ENCODE data around the gene PPP1R3D. TPM values are rescaled to one million over a fixed set of nuclear protein-coding genes. Genes with fewer than 3 reads are reported as not detected.
"Not testable (repeated sequence)": the region's sequence is repeated elsewhere in the genome, so short reads cannot be mapped to it uniquely, and the experiment has no call there.

Gene PPP1R3D
- total RNA-seq, 2 experiments from 2014 or later: 7.0 to 7.5 TPM

DNA sequence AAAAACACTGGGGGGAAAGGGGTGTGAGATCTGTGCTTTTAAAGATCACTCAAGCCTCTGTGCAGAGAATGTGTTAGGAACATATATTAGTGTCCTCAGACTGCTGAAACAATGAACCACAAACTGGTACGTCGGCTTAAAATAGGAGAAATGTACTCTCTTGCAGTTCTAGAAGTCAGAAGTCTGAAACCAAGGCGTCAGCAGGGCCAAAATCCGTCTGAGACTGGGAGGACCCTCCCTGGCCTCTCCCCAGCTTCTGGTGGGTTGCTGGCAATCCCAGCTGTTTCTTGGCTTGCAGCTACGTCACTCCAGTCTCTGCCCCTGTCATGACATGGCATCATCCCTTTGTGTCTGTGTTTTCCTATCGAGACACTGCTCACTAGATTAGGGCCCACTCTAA is 22.1 kb upstream of the PPP1R3D start:
- Mint-ChIP-seq H3K36me3 (ENCODE audit: low read depth) (no peaks in the 10 kb centered on the region), H3K4me3 (no peak overlapping the region), H3K9me3 (no peaks in the 10 kb centered on the region), H3K27me3 (no peaks in the 10 kb centered on the region), H3K4me1 (no peaks in the 10 kb centered on the region), H3K27ac (no peak overlapping the region)
- ChIA-PET POLR2A (no interaction called here), CTCF (interaction anchor here (1.5 kb wide), 1 partner anchor 11 kb away, joined by 3 read pairs; no protein-coding TSS in a partner anchor)
- DNase-seq: no peak

- DNase-seq: no peak
- POLR2A ChIA-PET: no interaction called here
- Mint-ChIP-seq H3K9me3 (no peaks in the 10 kb centered on the region), H3K27ac (no peak overlapping the region), H3K4me3 (no peak overlapping the region), H3K36me3 (ENCODE audit: low read depth) (no peaks in the 10 kb centered on the region), H3K27me3 (no peaks in the 10 kb centered on the region), H3K4me1 (no peaks in the 10 kb centered on the region)
- CTCF ChIA-PET: interaction anchor here (1.5 kb wide), 1 partner anchor 11 kb away, joined by 3 read pairs; no protein-coding TSS in a partner anchor
Measured at GRCh38 chr20:59961423-59961822, 21.3 kb upstream of the PPP1R3D start.

GRCh38 chr20:59958626-59959025 is 18.5 kb upstream of the PPP1R3D start:
- H3K36me3 Mint-ChIP-seq (ENCODE audit: low read depth): no peaks in the 10 kb centered on the region
- H3K4me3 Mint-ChIP-seq: no peak overlapping the region
- ChIA-PET CTCF (interaction anchor here (1.4 to 1.9 kb wide), 3 partner anchors 9 to 99 kb away, joined by 3 to 5 read pairs (median 4); no protein-coding TSS in a partner anchor), POLR2A (no interaction called here)
- no peaks in the 10 kb centered on the region for H3K4me1 Mint-ChIP-seq
- H3K9me3 Mint-ChIP-seq: no peaks in the 10 kb centered on the region
- H3K27ac Mint-ChIP-seq: no peak overlapping the region
- H3K27me3 Mint-ChIP-seq: no peaks in the 10 kb centered on the region
- DNase-seq: no peak

DNA sequence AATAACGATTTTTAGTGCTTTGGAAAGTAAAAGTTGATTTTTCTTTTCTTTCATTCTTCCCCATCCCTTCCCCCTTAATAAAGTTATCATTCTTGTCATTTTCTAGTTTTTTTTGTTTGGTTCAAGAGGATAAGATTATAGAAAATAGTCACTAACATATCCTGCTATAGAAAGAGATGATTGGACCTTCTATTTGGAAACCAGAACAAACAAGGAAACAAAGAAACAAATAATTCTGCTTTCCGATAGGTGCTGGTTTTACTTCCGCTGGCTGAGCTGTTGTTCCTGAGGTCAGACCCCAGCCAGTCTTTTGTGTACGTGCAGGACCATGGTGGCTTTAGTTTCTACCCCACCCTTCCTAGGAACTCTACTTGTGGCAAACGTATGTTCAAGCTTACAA is 18.0 kb upstream of the PPP1R3D start, which contains the start of gene CDH26:
Gene CDH26, plus strand, starts transcription at position 301 of the 400 bp plus-strand sequence. CDS start 304 bp downstream, outside the sequence.
- no peaks in the 10 kb centered on the region for H3K9me3 Mint-ChIP-seq
- no peaks in the 10 kb centered on the region for H3K36me3 Mint-ChIP-seq (ENCODE audit: low read depth)
- H3K4me1 Mint-ChIP-seq: no peaks in the 10 kb centered on the region
- ChIA-PET CTCF (interaction anchor here (1.4 to 1.9 kb wide), 3 partner anchors 8 to 99 kb away, joined by 3 to 5 read pairs (median 4); no protein-coding TSS in a partner anchor), POLR2A (no interaction called here)
- DNase-seq: no peak
- no peak within 1 kb of the TSS for H3K4me3 Mint-ChIP-seq
- no peak within 1 kb of the TSS for H3K27ac Mint-ChIP-seq
- no peaks in the 10 kb centered on the region for H3K27me3 Mint-ChIP-seq

DNA sequence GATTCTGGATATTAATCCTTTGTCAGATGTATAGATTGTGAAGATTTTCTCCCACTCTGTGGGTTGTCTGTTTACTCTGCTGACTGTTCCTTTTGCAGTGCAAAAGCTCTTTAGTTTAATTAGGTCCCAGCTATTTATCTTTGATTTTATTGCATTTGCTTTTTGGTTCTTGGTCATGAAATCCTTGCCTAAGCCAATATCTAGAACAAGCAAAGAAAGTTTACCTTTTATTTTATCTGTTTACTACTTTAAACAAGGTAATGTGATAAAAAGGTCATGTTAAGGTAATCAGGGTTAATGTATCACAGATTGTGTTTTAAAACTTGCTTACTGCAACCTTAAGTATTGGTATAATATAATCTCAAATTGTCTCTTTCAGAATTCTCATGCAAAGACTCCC is 17.5 kb upstream of the PPP1R3D start:
- H3K9me3 Mint-ChIP-seq; H3K4me3 Mint-ChIP-seq; H3K36me3 Mint-ChIP-seq (ENCODE audit: low read depth); DNase-seq; H3K4me1 Mint-ChIP-seq; POLR2A ChIA-PET; H3K27me3 Mint-ChIP-seq; H3K27ac Mint-ChIP-seq: not testable (repeated sequence)
- CTCF ChIA-PET: interaction anchor here (1.9 kb wide), 1 partner anchor 12 kb away, joined by 5 read pairs; no protein-coding TSS in a partner anchor

GRCh38 chr20:59955131-59955796 is 15.2 kb upstream of the PPP1R3D start:
- Mint-ChIP-seq H3K27me3 (no peaks in the 10 kb centered on the region), H3K36me3 (ENCODE audit: low read depth) (no peaks in the 10 kb centered on the region), H3K4me3 (no peak overlapping the region), H3K27ac (no peak overlapping the region), H3K4me1 (no peaks in the 10 kb centered on the region), H3K9me3 (no peaks in the 10 kb centered on the region)
- ChIA-PET CTCF (no interaction called here), POLR2A (no interaction called here)
- DNase-seq: no peak

- no peak overlapping the region for H3K4me3 Mint-ChIP-seq
- H3K9me3 Mint-ChIP-seq: no peaks in the 10 kb centered on the region
- no peak overlapping the region for H3K27ac Mint-ChIP-seq
- ChIA-PET POLR2A (no interaction called here), CTCF (no interaction called here)
- no peak for DNase-seq
- no peaks in the 10 kb centered on the region for H3K36me3 Mint-ChIP-seq (ENCODE audit: low read depth)
- no peaks in the 10 kb centered on the region for H3K27me3 Mint-ChIP-seq
- peaks cover 1% of the 10 kb centered on the region for H3K4me1 Mint-ChIP-seq
Measured at GRCh38 chr20:59954718-59955117, 14.6 kb upstream of the PPP1R3D start.

DNA sequence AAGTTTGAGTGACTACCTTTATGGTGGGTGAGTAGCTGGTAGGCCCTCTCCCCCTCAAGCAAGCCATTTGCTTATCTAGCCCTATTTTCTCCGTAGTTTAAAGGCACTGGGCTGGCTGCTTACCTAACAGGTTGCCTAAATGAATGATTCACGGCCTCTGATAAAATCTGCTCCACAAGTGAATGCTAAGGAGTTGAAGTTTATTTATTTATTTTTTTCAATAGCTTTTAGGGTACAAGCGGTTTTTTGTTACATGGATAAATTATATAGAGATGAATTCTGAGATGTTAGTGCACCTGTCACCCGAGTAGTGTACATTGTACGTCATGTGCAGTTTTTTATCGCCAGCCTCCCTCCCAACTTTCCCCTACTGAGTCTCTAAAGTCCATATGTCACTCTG is 9.8 kb upstream of the PPP1R3D start:
- no peaks in the 10 kb centered on the region for H3K27me3 Mint-ChIP-seq
- no peak for DNase-seq
- ChIA-PET POLR2A (no interaction called here), CTCF (interaction anchor here (1.2 to 2.6 kb wide), 3 partner anchors 9 to 16 kb away, joined by 4 to 9 read pairs (median 8); partner anchors contain the start of genes CDH26, FAM217B, PPP1R3D and SYCP2)
- H3K27ac Mint-ChIP-seq: no peak overlapping the region
- H3K4me1 Mint-ChIP-seq: peaks cover 31% of the 10 kb centered on the region
- H3K9me3 Mint-ChIP-seq: no peaks in the 10 kb centered on the region
- no peak overlapping the region for H3K4me3 Mint-ChIP-seq
- peaks cover 13% of the 10 kb centered on the region for H3K36me3 Mint-ChIP-seq (ENCODE audit: low read depth)

DNA sequence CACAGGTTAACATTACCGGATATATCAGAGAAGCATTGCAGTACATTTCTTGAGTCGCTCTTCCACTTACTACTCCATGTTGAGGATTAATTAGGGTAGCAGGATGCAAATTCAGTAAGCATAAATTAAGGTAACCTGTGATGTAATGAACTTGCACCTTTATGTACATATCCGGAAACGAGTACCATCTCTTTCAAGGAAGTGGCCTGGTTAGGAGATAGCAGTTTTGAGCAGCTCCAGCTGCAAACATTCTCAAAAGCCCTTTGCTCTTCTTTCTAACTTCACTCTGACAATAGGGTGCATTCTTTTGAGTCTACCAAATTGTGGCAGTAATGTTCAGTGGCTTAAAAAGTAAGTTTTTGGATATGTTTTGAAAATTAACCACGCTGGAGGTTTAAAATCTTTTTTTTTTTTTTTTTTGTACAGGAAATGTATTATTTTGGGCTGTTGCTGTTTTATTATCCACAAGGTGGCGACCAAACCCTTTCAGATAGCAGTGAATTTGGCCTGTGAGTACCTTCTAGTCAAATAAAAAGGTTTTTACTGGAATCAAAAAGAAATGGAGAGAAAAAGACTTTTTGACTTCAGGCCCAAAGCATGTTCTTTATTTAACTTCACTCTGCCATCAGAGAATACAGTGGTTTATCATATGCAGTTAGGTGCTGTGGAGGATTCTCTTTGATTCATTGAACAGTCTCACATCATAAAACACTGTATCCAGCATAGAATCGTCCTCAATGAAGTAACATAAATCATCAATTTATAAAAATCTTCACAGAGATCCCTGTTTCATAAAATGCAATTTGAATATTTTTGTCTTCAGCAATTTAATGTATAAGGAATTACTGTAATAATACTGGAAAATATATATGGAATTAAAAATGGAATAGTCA is 9.0 kb upstream of the PPP1R3D start:
- peak; percentile 68 for DNase-seq
- Mint-ChIP-seq H3K4me3 (peak overlapping the region; percentile 52), H3K27me3 (no peaks in the 10 kb centered on the region), H3K4me1 (peaks cover 31% of the 10 kb centered on the region), H3K27ac (peak overlapping the region; percentile 85), H3K36me3 (ENCODE audit: low read depth) (peaks cover 20% of the 10 kb centered on the region), H3K9me3 (no peaks in the 10 kb centered on the region)
- ChIA-PET POLR2A (no interaction called here), CTCF (interaction anchor here (0.7 to 2.6 kb wide), 6 partner anchors 8 to 318 kb away, joined by 3 to 9 read pairs (median 4); partner anchors contain the start of genes CDH26, FAM217B, PPP1R3D and SYCP2)

GRCh38 chr20:59948212-59948611 is 8.1 kb upstream of the PPP1R3D start:
- Mint-ChIP-seq H3K36me3 (ENCODE audit: low read depth) (peaks cover 25% of the 10 kb centered on the region), H3K27me3 (no peaks in the 10 kb centered on the region), H3K27ac (peak overlapping the region; percentile 85), H3K4me1 (peaks cover 31% of the 10 kb centered on the region), H3K4me3 (no peak overlapping the region), H3K9me3 (no peaks in the 10 kb centered on the region)
- ChIA-PET CTCF (interaction anchor here (0.7 to 2.6 kb wide), 4 partner anchors 14 to 318 kb away, joined by 4 to 9 read pairs (median 6); partner anchors contain the start of gene SYCP2), POLR2A (no interaction called here)
- no peak for DNase-seq

- no peak overlapping the region for H3K27ac Mint-ChIP-seq
- H3K4me3 Mint-ChIP-seq: no peak overlapping the region
- H3K27me3 Mint-ChIP-seq: no peaks in the 10 kb centered on the region
- no peaks in the 10 kb centered on the region for H3K9me3 Mint-ChIP-seq
- ChIA-PET POLR2A (no interaction called here), CTCF (interaction anchor here (2.1 kb wide), 1 partner anchor 13 kb away, joined by 8 read pairs; the partner anchor contains the start of gene SYCP2)
- H3K36me3 Mint-ChIP-seq (ENCODE audit: low read depth): peaks cover 29% of the 10 kb centered on the region
- no peak for DNase-seq
- H3K4me1 Mint-ChIP-seq: peaks cover 31% of the 10 kb centered on the region
Measured at GRCh38 chr20:59947376-59947775, 7.3 kb upstream of the PPP1R3D start.

- POLR2A ChIA-PET: no interaction called here
- H3K9me3 Mint-ChIP-seq: no peaks in the 10 kb centered on the region
Measured at GRCh38 chr20:59945731-59946130, 5.6 kb upstream of the PPP1R3D start.

DNA sequence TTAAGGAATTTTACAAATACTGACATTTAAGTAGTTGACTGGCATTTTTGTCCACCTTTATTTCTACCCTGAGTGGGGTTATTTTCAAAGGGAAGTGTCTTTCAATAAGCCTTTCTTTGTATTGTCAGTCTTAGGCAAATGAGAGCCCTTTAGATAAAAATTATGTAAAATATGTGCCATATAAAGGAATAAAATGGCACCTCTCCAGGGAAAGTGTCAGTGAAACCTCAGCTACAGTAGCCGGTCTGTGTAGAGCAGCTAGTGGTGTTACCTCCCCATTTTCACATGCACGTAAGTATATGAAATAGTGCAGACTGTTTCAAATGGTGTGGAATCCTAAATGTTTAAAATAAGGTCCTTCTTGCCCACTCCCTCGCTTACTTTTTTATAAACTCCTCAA is 5.1 kb upstream of the PPP1R3D start:
- Mint-ChIP-seq H3K4me1 (peaks cover 46% of the 10 kb centered on the region), H3K27ac (no peak overlapping the region), H3K4me3 (no peak overlapping the region), H3K36me3 (ENCODE audit: low read depth) (peaks cover 33% of the 10 kb centered on the region), H3K9me3 (no peaks in the 10 kb centered on the region), H3K27me3 (no peaks in the 10 kb centered on the region)
- ChIA-PET CTCF (interaction anchor here (0.7 to 1.6 kb wide), 3 partner anchors 8 to 13 kb away, joined by 3 to 5 read pairs (median 4); partner anchors contain the start of gene CDH26), POLR2A (no interaction called here)
- DNase-seq: no peak

More at GRCh38 chr20:59945731-59946130, 5.6 kb upstream of the PPP1R3D start:
- H3K36me3 Mint-ChIP-seq (ENCODE audit: low read depth): peaks cover 33% of the 10 kb centered on the region
- no peak overlapping the region for H3K4me3 Mint-ChIP-seq
- CTCF ChIA-PET: interaction anchor here (0.7 to 1.6 kb wide), 3 partner anchors 9 to 12 kb away, joined by 3 to 5 read pairs (median 4); partner anchors contain the start of gene CDH26
- no peak for DNase-seq
- H3K4me1 Mint-ChIP-seq: peaks cover 46% of the 10 kb centered on the region
- no peaks in the 10 kb centered on the region for H3K27me3 Mint-ChIP-seq
- no peak overlapping the region for H3K27ac Mint-ChIP-seq

Measured in activated CD4-positive, alpha-beta T cell treated with anti-CD3 and anti-CD28 coated beads, Interleukin-2, amount 10 ng/mL, durations not matched to agents 7 days and 5 days (primary cell).